Activated T-cell treated with anti-CD3 and anti-CD28 coated beads, Interleukin-2, amount 50 U/mL, for 72 hours (primary cell): ENCODE measurements around the gene EPO. TPM values are rescaled to one million over a fixed set of nuclear protein-coding genes. Genes with fewer than 3 reads are reported as not detected.
"Not testable (repeated sequence)": the region's sequence is repeated elsewhere in the genome, so short reads cannot be mapped to it uniquely, and the experiment has no call there.

ENCODE experiments used
- ATAC-seq, 2 donors: fragments of 150-1000 bp; cut with Tn5 transposase; replicated peaks in 1 of 2; 2 replicates each; pipeline ENCODE4 v1.10.0; 2021; ENCODE audit warnings: moderate library complexity in 2 of 2, mild to moderate bottlenecking in 1 of 2
- DNase-seq, 2 donors: peaks; one replicate each; pipeline ENCODE4 v3.0.0; 2021 to 2022; ENCODE audit warnings: mixed read lengths in 1 of 2
- H3K27ac Mint-ChIP-seq: one replicate; pipeline ENCODE4 v1.8.0; 2022; ENCODE audit warnings: mild to moderate bottlenecking, moderate library complexity, mixed read lengths
- H3K27me3 Mint-ChIP-seq: one replicate; pipeline ENCODE4 v1.8.0; 2022; ENCODE audit warnings: low read depth, mixed read lengths
- H3K36me3 Mint-ChIP-seq, 2 donors: one replicate each; pipeline ENCODE4 v1.8.0; 2022; ENCODE audit warnings: mixed read lengths in 2 of 2, mild to moderate bottlenecking in 1 of 2; ENCODE audit not compliant: insufficient read depth in 2 of 2
- H3K4me1 Mint-ChIP-seq: one replicate; pipeline ENCODE4 v1.8.0; 2022; ENCODE audit warnings: low read depth, mixed read lengths
- H3K4me3 Mint-ChIP-seq, 2 donors: one replicate each; pipeline ENCODE4 v1.8.0; 2022; ENCODE audit warnings: mild to moderate bottlenecking in 2 of 2, mixed read lengths in 2 of 2, moderate library complexity in 2 of 2
- H3K9me3 Mint-ChIP-seq, 2 donors: one replicate each; pipeline ENCODE4 v1.8.0; 2022; ENCODE audit warnings: mixed read lengths in 2 of 2
- total RNA-seq, 2 donors: library from RNA; stranded (reverse); gene quantifications; one replicate each; pipeline ENCODE4 v1.2.3, GENCODE V29; 2022

EPO gene
- total RNA-seq, 2 donors from 2014 or later, result 0.19 TPM; not detected in 1

DNA sequence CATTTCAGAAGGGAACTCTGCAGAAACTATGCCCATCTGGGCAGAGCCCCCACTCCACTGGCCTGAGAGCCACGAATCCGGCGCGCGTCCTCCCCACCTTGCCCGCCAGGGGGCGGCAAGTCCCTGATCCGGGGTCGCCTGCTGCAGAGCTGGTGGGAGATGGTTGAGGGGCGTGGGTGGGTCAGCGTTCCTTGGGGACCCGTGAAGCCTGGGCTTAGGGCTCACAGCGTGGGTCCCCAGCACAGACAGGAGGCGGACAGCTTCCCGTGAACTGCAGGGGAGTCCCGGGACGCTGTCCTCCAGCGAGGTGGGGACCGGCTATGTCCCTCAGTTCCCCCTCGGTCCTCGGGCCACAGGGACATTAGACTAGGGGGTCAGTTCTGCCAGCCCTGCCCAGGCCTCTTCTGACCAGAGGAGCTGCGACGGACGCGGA, 14.9 kb upstream of the EPO start:
- no peaks in the 10 kb centered on the region for H3K27me3 Mint-ChIP-seq
- DNase-seq (peak; percentile 84 to 89), ATAC-seq (peak; percentile 64 to 65)
- H3K9me3 Mint-ChIP-seq, result no peaks in the 10 kb centered on the region
- H3K4me1 Mint-ChIP-seq, result peaks cover 16% of the 10 kb centered on the region
- peaks cover 2 to 5% of the 10 kb centered on the region in 2 donors for H3K36me3 Mint-ChIP-seq
- H3K4me3 Mint-ChIP-seq, result peak overlapping the region; percentile 97 to 99
- peak overlapping the region; percentile 98 for H3K27ac Mint-ChIP-seq

DNA sequence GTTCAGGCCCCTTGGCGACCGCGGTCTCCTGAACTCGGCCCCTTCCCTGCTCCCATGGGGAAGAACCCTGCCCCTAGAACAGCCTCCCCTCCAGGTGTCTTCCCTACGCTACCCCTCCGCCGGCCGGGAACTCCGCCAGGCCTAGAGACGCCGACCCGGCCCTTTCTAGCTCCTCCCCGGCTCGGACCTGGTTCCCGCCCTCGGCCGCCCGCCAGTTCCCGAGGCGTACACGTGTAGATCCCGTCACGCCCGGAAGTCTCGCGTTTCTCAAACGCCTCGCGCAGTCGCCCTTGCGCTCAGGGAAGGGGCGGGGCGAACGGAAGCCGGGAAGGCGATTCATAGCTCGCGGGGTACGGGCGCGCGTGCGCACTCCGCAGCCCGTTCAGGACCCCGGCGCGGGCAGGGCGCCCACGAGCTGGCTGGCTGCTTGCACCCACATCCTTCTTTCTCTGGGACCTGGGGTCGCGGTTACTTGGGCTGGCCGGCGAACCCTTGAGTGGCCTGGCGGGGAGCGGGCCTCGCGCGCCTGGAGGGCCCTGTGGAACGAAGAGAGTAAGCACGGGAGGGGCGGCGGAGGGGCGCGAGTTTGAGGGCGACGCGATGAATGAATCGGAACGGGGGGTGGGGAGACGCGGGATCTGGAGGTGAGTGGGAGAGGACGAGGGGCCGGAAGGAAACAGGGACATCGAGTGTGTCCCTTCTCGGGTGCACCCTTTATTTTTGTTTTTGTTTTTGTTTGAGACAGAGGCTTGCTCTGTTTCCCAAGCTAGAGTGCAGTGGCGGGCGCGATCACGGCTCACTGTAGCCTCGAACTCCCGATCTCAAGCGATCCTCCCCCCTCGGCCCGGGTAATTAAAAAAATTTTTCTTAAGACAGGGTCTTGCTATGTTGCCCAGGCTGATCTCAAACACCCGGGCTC, 14.3 kb upstream of the EPO start, which contains the start of gene POP7:
Gene POP7, plus strand, starts transcription at position 369 of the 919 bp plus-strand sequence. CDS start 710 bp downstream, outside the sequence.
- Mint-ChIP-seq H3K27ac (peak within 1 kb of the TSS; percentile 98), H3K36me3 (peaks cover 2 to 5% of the 10 kb centered on the region in 2 donors), H3K9me3 (no peaks in the 10 kb centered on the region), H3K27me3 (no peaks in the 10 kb centered on the region), H3K4me1 (peaks cover 16% of the 10 kb centered on the region), H3K4me3 (peak within 1 kb of the TSS; percentile 97 to 99)
- ATAC-seq (peak; percentile 97 to 98), DNase-seq (peak; percentile 99 to 100)

DNA sequence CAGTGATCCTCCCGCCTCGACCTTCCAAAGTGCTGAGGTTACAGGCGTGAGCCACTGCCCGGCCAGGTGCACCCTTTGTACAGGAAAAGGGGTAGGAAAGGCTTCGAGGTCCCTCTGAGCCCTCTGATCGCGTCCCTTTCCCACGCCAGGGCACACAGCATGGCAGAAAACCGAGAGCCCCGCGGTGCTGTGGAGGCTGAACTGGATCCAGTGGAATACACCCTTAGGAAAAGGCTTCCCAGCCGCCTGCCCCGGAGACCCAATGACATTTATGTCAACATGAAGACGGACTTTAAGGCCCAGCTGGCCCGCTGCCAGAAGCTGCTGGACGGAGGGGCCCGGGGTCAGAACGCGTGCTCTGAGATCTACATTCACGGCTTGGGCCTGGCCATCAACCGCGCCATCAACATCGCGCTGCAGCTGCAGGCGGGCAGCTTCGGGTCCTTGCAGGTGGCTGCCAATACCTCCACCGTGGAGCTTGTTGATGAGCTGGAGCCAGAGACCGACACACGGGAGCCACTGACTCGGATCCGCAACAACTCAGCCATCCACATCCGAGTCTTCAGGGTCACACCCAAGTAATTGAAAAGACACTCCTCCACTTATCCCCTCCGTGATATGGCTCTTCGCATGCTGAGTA, 13.5 kb upstream of the EPO start:
- no peak for DNase-seq
- H3K4me1 Mint-ChIP-seq, result peaks cover 16% of the 10 kb centered on the region
- peak overlapping the region; percentile 97 to 99 for H3K4me3 Mint-ChIP-seq
- peaks cover 2 to 5% of the 10 kb centered on the region in 2 donors for H3K36me3 Mint-ChIP-seq
- H3K9me3 Mint-ChIP-seq, result no peaks in the 10 kb centered on the region
- H3K27me3 Mint-ChIP-seq, result no peaks in the 10 kb centered on the region
- peak overlapping the region; percentile 98 for H3K27ac Mint-ChIP-seq
- no peak for ATAC-seq

DNA sequence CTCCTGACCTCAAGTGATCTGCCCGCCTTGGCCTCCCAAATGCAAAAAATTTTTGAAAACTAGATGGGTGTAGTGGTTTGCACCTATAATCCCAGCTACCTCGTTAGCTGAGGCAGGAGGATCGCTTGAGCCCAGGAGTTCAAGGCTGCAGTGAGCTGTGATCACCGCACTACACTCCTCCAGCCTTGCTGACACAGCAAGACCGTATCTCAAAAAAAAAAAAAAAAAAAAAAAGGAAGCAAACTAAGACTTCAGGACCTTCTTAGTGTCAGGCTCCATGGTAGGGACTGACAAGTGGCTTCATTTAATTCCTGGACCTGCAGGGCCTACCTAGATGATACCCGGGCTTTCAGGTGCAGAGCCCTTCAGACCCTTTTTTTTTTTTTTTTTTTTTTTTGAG, 11.9 kb upstream of the EPO start:
- no peak overlapping the region for H3K27ac Mint-ChIP-seq
- DNase-seq (no peak), ATAC-seq (no peak)
- no peaks in the 10 kb centered on the region for H3K9me3 Mint-ChIP-seq
- peaks cover 16% of the 10 kb centered on the region for H3K4me1 Mint-ChIP-seq
- peak overlapping the region in 1 of 2 donors; percentile 8 for H3K4me3 Mint-ChIP-seq
- H3K36me3 Mint-ChIP-seq, result peaks cover 2 to 5% of the 10 kb centered on the region in 2 donors
- no peaks in the 10 kb centered on the region for H3K27me3 Mint-ChIP-seq

DNA sequence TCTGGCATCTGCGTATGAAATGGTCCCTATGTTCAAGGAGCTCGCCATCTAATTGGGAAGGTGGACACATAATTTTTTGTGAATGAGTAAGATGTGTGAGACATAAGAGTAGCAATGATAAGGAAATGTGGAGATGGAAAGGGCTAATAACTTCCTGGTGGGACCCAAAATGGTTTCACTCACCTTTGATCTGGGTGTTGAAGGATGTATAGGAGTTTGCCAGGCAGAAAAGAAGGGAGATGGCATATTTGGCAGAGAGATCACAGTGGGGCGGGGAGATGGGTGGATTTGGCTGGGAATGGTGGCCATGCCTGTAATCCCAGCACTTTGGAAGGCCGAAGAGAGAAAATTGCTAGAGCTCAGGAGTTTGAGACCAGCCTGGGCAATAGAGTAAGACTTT, 9.8 kb upstream of the EPO start:
- Mint-ChIP-seq H3K36me3 (peaks cover 2 to 5% of the 10 kb centered on the region in 2 donors), H3K4me3 (no peak overlapping the region), H3K4me1 (peaks cover 16% of the 10 kb centered on the region), H3K9me3 (no peaks in the 10 kb centered on the region), H3K27me3 (no peaks in the 10 kb centered on the region), H3K27ac (no peak overlapping the region)
- ATAC-seq, result no peak
- no peak for DNase-seq

DNA sequence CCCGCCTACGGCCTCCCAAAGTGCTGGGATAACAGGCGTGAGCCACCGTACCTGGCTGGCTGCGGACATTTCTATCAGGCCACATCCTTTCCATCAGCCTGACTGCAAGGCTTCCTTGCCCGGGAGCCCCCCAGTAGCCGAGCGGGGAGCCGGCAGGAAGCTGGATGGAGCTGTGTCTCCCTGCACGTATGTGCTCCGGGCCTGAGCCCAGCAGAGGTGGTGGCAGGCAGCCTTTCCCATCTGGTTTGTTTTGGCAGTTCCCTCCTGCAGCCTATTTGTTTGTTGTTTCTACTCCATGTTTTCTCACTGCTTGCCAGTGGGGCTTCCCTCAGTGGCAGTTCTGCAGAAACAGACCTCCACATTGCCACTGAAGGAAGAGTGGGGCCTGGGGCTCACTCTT, 8.9 kb upstream of the EPO start:
- DNase-seq (no peak), ATAC-seq (no peak)
- peaks cover 0 to 3% of the 10 kb centered on the region in 2 donors for H3K36me3 Mint-ChIP-seq
- no peak overlapping the region for H3K4me3 Mint-ChIP-seq
- H3K27ac Mint-ChIP-seq, result no peak overlapping the region
- H3K9me3 Mint-ChIP-seq, result no peaks in the 10 kb centered on the region
- no peaks in the 10 kb centered on the region for H3K27me3 Mint-ChIP-seq
- peaks cover 16% of the 10 kb centered on the region for H3K4me1 Mint-ChIP-seq

DNA sequence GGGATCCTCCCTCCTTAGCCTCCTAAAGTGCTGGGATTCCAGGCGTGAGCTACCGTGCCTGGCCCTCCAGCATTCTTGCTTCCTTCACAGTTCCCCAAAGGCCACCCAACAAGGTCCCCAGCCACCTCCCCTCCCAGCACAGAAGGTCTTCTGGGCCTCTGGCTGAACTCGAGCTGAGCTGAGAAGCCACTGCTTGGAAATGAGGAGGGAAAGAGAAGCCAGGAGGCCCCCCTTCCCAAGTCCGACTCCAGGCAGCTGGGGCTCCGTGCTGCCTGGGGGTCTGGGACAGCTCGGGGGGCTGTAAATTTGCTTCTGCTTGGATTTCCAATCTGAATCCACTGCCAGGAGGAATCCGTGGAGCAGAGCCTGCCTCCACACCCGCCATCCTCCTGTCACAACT, 5.5 kb upstream of the EPO start:
- H3K27ac Mint-ChIP-seq, result no peak overlapping the region
- DNase-seq, result no peak
- H3K27me3 Mint-ChIP-seq, result peaks cover 11% of the 10 kb centered on the region
- no peaks in the 10 kb centered on the region for H3K4me1 Mint-ChIP-seq
- peaks cover 0 to 2% of the 10 kb centered on the region in 2 donors for H3K9me3 Mint-ChIP-seq
- H3K36me3 Mint-ChIP-seq, result no peaks in the 10 kb centered on the region
- ATAC-seq, result no peak
- no peak overlapping the region for H3K4me3 Mint-ChIP-seq

DNA sequence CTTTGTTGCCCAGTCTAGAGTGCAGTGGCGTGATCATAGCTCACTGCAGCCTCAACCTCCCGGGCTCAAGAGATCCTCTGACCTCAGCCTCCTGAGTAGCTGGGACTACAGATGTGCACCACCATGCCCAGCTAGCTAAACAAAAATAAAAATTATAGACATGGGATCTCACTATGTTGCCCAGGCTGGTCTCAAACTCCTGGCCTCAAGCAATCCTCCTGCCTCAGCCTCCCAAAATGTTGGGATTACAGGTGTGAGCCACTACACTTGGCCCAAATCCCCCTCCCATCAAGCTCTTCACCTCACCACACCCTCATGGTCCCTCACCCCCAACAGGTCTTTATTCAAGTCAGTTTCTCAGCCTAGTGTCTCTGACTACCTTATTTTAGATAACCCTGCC, 3.2 kb upstream of the EPO start:
- peaks cover 27% of the 10 kb centered on the region for H3K27me3 Mint-ChIP-seq
- not testable (repeated sequence) for H3K27ac Mint-ChIP-seq, ATAC-seq, H3K9me3 Mint-ChIP-seq, H3K4me3 Mint-ChIP-seq, H3K4me1 Mint-ChIP-seq, DNase-seq, H3K36me3 Mint-ChIP-seq

DNA sequence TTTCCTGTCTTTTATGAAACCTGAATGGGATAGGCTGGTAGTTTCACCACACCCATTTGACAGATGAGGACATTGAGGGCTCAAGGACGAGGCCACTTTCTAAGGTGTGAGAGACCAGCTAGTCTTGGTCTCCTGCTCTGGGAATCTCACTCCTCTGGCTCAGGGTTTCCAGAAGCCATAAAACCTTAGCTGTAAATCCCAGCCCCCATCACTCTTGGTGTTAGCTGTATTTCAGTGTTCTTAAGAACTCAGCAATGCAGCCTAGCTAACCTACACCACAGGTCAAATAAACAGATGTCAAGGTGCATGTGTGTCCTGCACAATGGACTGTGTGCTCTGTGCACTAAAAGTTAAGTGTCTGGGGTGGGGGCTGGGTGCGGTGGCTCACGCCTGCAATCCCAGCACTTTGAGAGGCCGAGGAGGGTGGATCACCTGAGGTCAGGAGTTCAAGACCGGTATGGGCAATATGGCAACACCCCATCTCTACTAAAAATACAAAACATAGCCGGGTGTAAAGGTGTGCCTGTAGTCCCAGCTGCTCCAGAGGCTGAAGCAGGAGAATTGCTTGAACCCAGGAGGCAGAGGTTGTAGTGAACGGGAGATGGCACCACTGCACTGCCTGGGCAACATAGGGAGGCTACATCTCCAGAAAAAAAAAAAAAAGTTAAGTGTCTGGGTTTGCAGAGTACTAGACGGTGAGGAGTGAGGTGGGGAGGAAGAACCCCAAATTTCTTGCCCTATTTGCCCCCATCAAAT, 567 bp upstream of the EPO start:
- Mint-ChIP-seq H3K9me3 (peaks cover 0 to 2% of the 10 kb centered on the region in 2 donors), H3K4me3 (no peak overlapping the region), H3K27me3 (peaks cover 46% of the 10 kb centered on the region), H3K36me3 (no peaks in the 10 kb centered on the region), H3K4me1 (no peaks in the 10 kb centered on the region), H3K27ac (no peak overlapping the region)
- ATAC-seq (no peak), DNase-seq (no peak)

DNA sequence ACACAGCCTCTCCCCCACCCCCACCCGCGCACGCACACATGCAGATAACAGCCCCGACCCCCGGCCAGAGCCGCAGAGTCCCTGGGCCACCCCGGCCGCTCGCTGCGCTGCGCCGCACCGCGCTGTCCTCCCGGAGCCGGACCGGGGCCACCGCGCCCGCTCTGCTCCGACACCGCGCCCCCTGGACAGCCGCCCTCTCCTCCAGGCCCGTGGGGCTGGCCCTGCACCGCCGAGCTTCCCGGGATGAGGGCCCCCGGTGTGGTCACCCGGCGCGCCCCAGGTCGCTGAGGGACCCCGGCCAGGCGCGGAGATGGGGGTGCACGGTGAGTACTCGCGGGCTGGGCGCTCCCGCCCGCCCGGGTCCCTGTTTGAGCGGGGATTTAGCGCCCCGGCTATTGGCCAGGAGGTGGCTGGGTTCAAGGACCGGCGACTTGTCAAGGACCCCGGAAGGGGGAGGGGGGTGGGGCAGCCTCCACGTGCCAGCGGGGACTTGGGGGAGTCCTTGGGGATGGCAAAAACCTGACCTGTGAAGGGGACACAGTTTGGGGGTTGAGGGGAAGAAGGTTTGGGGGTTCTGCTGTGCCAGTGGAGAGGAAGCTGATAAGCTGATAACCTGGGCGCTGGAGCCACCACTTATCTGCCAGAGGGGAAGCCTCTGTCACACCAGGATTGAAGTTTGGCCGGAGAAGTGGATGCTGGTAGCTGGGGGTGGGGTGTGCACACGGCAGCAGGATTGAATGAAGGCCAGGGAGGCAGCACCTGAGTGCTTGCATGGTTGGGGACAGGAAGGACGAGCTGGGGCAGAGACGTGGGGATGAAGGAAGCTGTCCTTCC, 620 bp downstream of the EPO start:
- no peak overlapping the region for H3K27ac Mint-ChIP-seq
- DNase-seq, result no peak
- H3K9me3 Mint-ChIP-seq, result peaks cover 0 to 2% of the 10 kb centered on the region in 2 donors
- H3K4me3 Mint-ChIP-seq, result no peak overlapping the region
- peaks cover 46% of the 10 kb centered on the region for H3K27me3 Mint-ChIP-seq
- peaks cover 8% of the 10 kb centered on the region for H3K4me1 Mint-ChIP-seq
- no peaks in the 10 kb centered on the region for H3K36me3 Mint-ChIP-seq
- no peak for ATAC-seq

DNA sequence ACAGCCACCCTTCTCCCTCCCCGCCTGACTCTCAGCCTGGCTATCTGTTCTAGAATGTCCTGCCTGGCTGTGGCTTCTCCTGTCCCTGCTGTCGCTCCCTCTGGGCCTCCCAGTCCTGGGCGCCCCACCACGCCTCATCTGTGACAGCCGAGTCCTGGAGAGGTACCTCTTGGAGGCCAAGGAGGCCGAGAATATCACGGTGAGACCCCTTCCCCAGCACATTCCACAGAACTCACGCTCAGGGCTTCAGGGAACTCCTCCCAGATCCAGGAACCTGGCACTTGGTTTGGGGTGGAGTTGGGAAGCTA, 1.2 kb downstream of the EPO start:
- H3K4me3 Mint-ChIP-seq, result no peak overlapping the region
- H3K4me1 Mint-ChIP-seq, result peaks cover 8% of the 10 kb centered on the region
- ATAC-seq (no peak), DNase-seq (no peak)
- H3K27me3 Mint-ChIP-seq, result peaks cover 46% of the 10 kb centered on the region
- H3K9me3 Mint-ChIP-seq, result peaks cover 0 to 2% of the 10 kb centered on the region in 2 donors
- H3K36me3 Mint-ChIP-seq, result no peaks in the 10 kb centered on the region
- H3K27ac Mint-ChIP-seq, result no peak overlapping the region

DNA sequence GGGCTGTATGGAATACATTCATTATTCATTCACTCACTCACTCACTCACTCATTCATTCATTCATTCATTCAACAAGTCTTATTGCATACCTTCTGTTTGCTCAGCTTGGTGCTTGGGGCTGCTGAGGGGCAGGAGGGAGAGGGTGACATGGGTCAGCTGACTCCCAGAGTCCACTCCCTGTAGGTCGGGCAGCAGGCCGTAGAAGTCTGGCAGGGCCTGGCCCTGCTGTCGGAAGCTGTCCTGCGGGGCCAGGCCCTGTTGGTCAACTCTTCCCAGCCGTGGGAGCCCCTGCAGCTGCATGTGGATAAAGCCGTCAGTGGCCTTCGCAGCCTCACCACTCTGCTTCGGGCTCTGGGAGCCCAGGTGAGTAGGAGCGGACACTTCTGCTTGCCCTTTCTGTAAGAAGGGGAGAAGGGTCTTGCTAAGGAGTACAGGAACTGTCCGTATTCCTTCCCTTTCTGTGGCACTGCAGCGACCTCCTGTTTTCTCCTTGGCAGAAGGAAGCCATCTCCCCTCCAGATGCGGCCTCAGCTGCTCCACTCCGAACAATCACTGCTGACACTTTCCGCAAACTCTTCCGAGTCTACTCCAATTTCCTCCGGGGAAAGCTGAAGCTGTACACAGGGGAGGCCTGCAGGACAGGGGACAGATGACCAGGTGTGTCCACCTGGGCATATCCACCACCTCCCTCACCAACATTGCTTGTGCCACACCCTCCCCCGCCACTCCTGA, 2.4 kb downstream of the EPO start:
- peaks cover 8% of the 10 kb centered on the region for H3K4me1 Mint-ChIP-seq
- peaks cover 0 to 2% of the 10 kb centered on the region in 2 donors for H3K9me3 Mint-ChIP-seq
- DNase-seq, result no peak
- H3K4me3 Mint-ChIP-seq, result no peak overlapping the region
- no peak overlapping the region for H3K27ac Mint-ChIP-seq
- H3K36me3 Mint-ChIP-seq, result no peaks in the 10 kb centered on the region
- ATAC-seq, result no peak
- H3K27me3 Mint-ChIP-seq, result peaks cover 52% of the 10 kb centered on the region
